HEK293 (cell line): Measurements from ENCODE around the gene FOXP1.

Source experiments
- CTCF ChIA-PET: fragments of 350-600 bp; formaldehyde crosslinking; extraction: SDS; loops from one replicate; lab custom pipeline; 2021; ENCODE audit warnings: antibody characterized with exemption; lab: Yijun Ruan, JAX
- POLR2A ChIA-PET: fragments of 300-600 bp; formaldehyde crosslinking; extraction: SDS; loops from one replicate; lab custom pipeline; 2020; ENCODE audit warnings: antibody characterized with exemption, inconsistent platforms; lab: Yijun Ruan, JAX
- H3K27ac ChIP-seq: fragments of 200-500 bp; sonication (Bioruptor generic); 2 replicates; pipeline ENCODE4 v1.5.1; 2014; ENCODE audit warnings: low read depth, low read length, control low read depth, inconsistent platforms; ENCODE audit errors: extremely low read depth
- H3K36me3 ChIP-seq, 2 experiments: fragments of 200-500 bp in 1 of 2; sonication (Bioruptor generic) in 1 of 2; 1 replicate in 1 of 2; 2 replicates in 1 of 2; pipeline ENCODE4 v1.5.1; 2014 to 2017; ENCODE audit warnings: inconsistent platforms in 2 of 2, low read length in 2 of 2; ENCODE audit not compliant: control insufficient read depth in 2 of 2, insufficient read depth in 1 of 2
- H3K4me1 ChIP-seq: fragments of 200-500 bp; sonication (Bioruptor generic); 2 replicates; pipeline ENCODE4 v1.5.1; 2014; ENCODE audit warnings: mild to moderate bottlenecking, low read length, inconsistent platforms; ENCODE audit not compliant: control insufficient read depth, insufficient read depth
- H3K4me3 ChIP-seq: 2 replicates; pipeline ENCODE4 v1.5.1; 2011; ENCODE audit warnings: low read depth, mild to moderate bottlenecking, control low read depth, low read length, moderate library complexity
- H3K9me3 ChIP-seq: fragments of 200-500 bp; sonication (Bioruptor generic); 2 replicates; pipeline ENCODE4 v1.5.1; 2014; ENCODE audit warnings: low read depth, low read length, inconsistent platforms; ENCODE audit not compliant: control insufficient read depth, insufficient read depth
- ATF2 ChIP-seq: fragments of 450-650 bp; formaldehyde crosslinking; IDR thresholded peaks from 2 replicates; pipeline ENCODE4 v1.5.1; 2016; ENCODE audit warnings: missing biosample characterization, missing genetic modification characterization, low read depth
- FEZF1 ChIP-seq: fragments of 450-650 bp; formaldehyde crosslinking; IDR thresholded peaks from 2 replicates; pipeline ENCODE4 v1.5.1; 2016; ENCODE audit warnings: missing biosample characterization, missing genetic modification characterization
- GLIS1 ChIP-seq: fragments of 450-650 bp; formaldehyde crosslinking; IDR thresholded peaks from 2 replicates; pipeline ENCODE4 v1.5.1; 2016; ENCODE audit warnings: missing biosample characterization, missing genetic modification characterization
- GLIS2 ChIP-seq: fragments of 450-650 bp; formaldehyde crosslinking; IDR thresholded peaks from 2 replicates; pipeline ENCODE4 v1.5.1; 2016; ENCODE audit warnings: missing biosample characterization, missing genetic modification characterization
- IKZF3 ChIP-seq: fragments of 450-650 bp; IDR thresholded peaks from 2 replicates; pipeline ENCODE4 v1.5.0; 2018; ENCODE audit warnings: missing biosample characterization, mild to moderate bottlenecking, missing genetic modification characterization, moderate library complexity
- OSR2 ChIP-seq: fragments of 450-650 bp; formaldehyde crosslinking; IDR thresholded peaks from 2 replicates; pipeline ENCODE4 v1.5.1; 2016; ENCODE audit warnings: missing biosample characterization, missing genetic modification characterization
- PRDM1 ChIP-seq: fragments of 450-650 bp; formaldehyde crosslinking; IDR thresholded peaks from 2 replicates; pipeline ENCODE4; 2016; ENCODE audit warnings: missing biosample characterization, missing genetic modification characterization
- PRDM10 ChIP-seq: fragments of 450-650 bp; formaldehyde crosslinking; IDR thresholded peaks from 2 replicates; pipeline ENCODE4 v1.5.1; 2016; ENCODE audit warnings: missing biosample characterization, missing genetic modification characterization
- ZBTB11 ChIP-seq: fragments of 450-650 bp; formaldehyde crosslinking; conservative IDR thresholded peaks from 2 replicates; pipeline ENCODE4 v1.5.1; 2016; ENCODE audit warnings: low read depth, missing biosample characterization, missing genetic modification characterization
- ZBTB21 ChIP-seq: fragments of 450-650 bp; formaldehyde crosslinking; IDR thresholded peaks from 2 replicates; pipeline ENCODE4 v1.5.1; 2017; ENCODE audit warnings: missing biosample characterization, missing genetic modification characterization
- ZFP69B ChIP-seq: fragments of 450-650 bp; formaldehyde crosslinking; IDR thresholded peaks from 2 replicates; pipeline ENCODE4 v1.5.1; 2016; ENCODE audit warnings: missing biosample characterization, missing genetic modification characterization
- ZIC2 ChIP-seq: fragments of 450-650 bp; formaldehyde crosslinking; IDR thresholded peaks from 2 replicates; pipeline ENCODE4 v1.5.1; 2016; ENCODE audit warnings: missing biosample characterization, missing genetic modification characterization
- ZNF140 ChIP-seq: fragments of 450-650 bp; formaldehyde crosslinking; IDR thresholded peaks from 2 replicates; pipeline ENCODE4 v1.5.1; 2016; ENCODE audit warnings: missing biosample characterization, missing genetic modification characterization
- ZNF324 ChIP-seq: fragments of 450-650 bp; formaldehyde crosslinking; IDR thresholded peaks from 2 replicates; pipeline ENCODE4 v1.5.1; 2016; ENCODE audit warnings: missing biosample characterization, missing genetic modification characterization
- ZNF341 ChIP-seq: fragments of 450-650 bp; formaldehyde crosslinking; IDR thresholded peaks from 2 replicates; pipeline ENCODE4; 2016; ENCODE audit warnings: low read depth, missing biosample characterization, missing genetic modification characterization
- ZNF366 ChIP-seq: fragments of 450-650 bp; formaldehyde crosslinking; conservative IDR thresholded peaks from 2 replicates; pipeline ENCODE4 v1.5.1; 2016; ENCODE audit warnings: missing biosample characterization, missing genetic modification characterization
- ZNF398 ChIP-seq: fragments of 450-650 bp; formaldehyde crosslinking; IDR thresholded peaks from 2 replicates; pipeline ENCODE4 v1.5.1; 2017; ENCODE audit warnings: missing biosample characterization, missing genetic modification characterization
- ZNF514 ChIP-seq: fragments of 450-650 bp; formaldehyde crosslinking; IDR thresholded peaks from 2 replicates; pipeline ENCODE4 v1.5.1; 2016; ENCODE audit warnings: missing biosample characterization, missing genetic modification characterization
- ZNF544 ChIP-seq: fragments of 450-650 bp; formaldehyde crosslinking; IDR thresholded peaks from 2 replicates; pipeline ENCODE4 v1.5.0; 2017; ENCODE audit warnings: missing biosample characterization, missing genetic modification characterization
- ZNF664 ChIP-seq: fragments of 450-650 bp; formaldehyde crosslinking; IDR thresholded peaks from 2 replicates; pipeline ENCODE4 v1.5.1; 2016; ENCODE audit warnings: missing biosample characterization, missing genetic modification characterization
- ZNF76 ChIP-seq: fragments of 450-650 bp; formaldehyde crosslinking; IDR thresholded peaks from 2 replicates; pipeline ENCODE4; 2016; ENCODE audit warnings: low read depth, missing biosample characterization, missing genetic modification characterization, borderline replicate concordance
- ZNF843 ChIP-seq: fragments of 450-650 bp; formaldehyde crosslinking; IDR thresholded peaks from 2 replicates; pipeline ENCODE4 v1.5.1; 2016; ENCODE audit warnings: missing biosample characterization, missing genetic modification characterization

Gene FOXP1

GRCh38 chr3:71497367-71497897 lies 86.1 kb downstream of the FOXP1 start:
- ChIA-PET CTCF (no interaction called here), POLR2A (interaction anchor here (0.6 kb wide), 1 partner anchor 255 kb away, joined by 4 read pairs; no protein-coding TSS in a partner anchor)
- Histone ChIP-seq H3K27ac (no peak overlapping the region), H3K36me3 (peaks cover 0 to 7% of the 10 kb centered on the region in 2 experiments; a peak in 1 of 3 replicates), H3K9me3 (no peaks in the 10 kb centered on the region), H3K4me1 (peaks cover 6% of the 10 kb centered on the region; the same call in 1 of the 2 replicates), H3K4me3 (no peak overlapping the region)
- peak; percentile 93 for TF ChIP-seq GLIS1 (tag by site-specific recombination)
- no peak for TF ChIP-seq ZNF140 (tag by site-specific recombination)
- peak; percentile 15; the same call in 1 of the 2 replicates for TF ChIP-seq OSR2 (tag by site-specific recombination)
- TF ChIP-seq ZNF341 (tag by site-specific recombination): 0 out of 2 replicates have a peak, but pooled peaks have one; percentile 12
- 0 out of 2 replicates have a peak, but pooled peaks have one; percentile 13 for TF ChIP-seq FEZF1 (tag by site-specific recombination)
- TF ChIP-seq ZNF514 (tag by site-specific recombination): no peak
- TF ChIP-seq ZIC2 (tag by site-specific recombination): peak; percentile 94
- TF ChIP-seq ZNF76 (tag by site-specific recombination): no peak
- no peak for TF ChIP-seq ZFP69B (tag by site-specific recombination)

- ChIA-PET CTCF (interaction anchor here (1.1 kb wide), 1 partner anchor 87 kb away, joined by 3 read pairs; no protein-coding TSS in a partner anchor), POLR2A (interaction anchor here (1.0 to 1.3 kb wide), 2 partner anchors 16 to 87 kb away, joined by 4 to 6 read pairs; partner anchors contain the start of gene FOXP1)
- Histone ChIP-seq H3K36me3 (peaks cover 0 to 17% of the 10 kb centered on the region in 2 experiments; a peak in 1 of 3 replicates), H3K27ac (no peak overlapping the region), H3K4me3 (no peak overlapping the region), H3K4me1 (peaks cover 6% of the 10 kb centered on the region; the same call in 1 of the 2 replicates), H3K9me3 (no peaks in the 10 kb centered on the region)
- TF ChIP-seq ZNF544 (tag by site-specific recombination) (no peak), PRDM1 (peak; percentile 25; the same call in 1 of the 2 replicates), ZNF324 (tag by site-specific recombination) (no peak), ZIC2 (tag by site-specific recombination) (peak; percentile 56), ZNF664 (tag by site-specific recombination) (peak; percentile 82), ZNF843 (tag by site-specific recombination) (0 out of 2 replicates have a peak, but pooled peaks have one; percentile 35), ATF2 (tag by site-specific recombination) (peak; percentile 86), GLIS2 (no peak), ZNF366 (tag by site-specific recombination) (peak; percentile 58), PRDM10 (tag by site-specific recombination) (peak; percentile 40; the same call in 1 of the 2 replicates), ZBTB21 (tag by site-specific recombination) (0 out of 2 replicates have a peak, but pooled peaks have one; percentile 20), ZNF76 (tag by site-specific recombination) (no peak), OSR2 (tag by site-specific recombination) (peak; percentile 79), ZNF398 (tag by site-specific recombination) (peak; percentile 30; the same call in 1 of the 2 replicates), ZBTB11 (no peak), IKZF3 (no peak)
Observed at GRCh38 chr3:71495708-71496472, 87.6 kb downstream of the FOXP1 start.
